WTC11 (cell line): Measurements from ENCODE around the gene SCUBE1.

ENCODE experiments used
- CREB1 ChIP-seq: sonication (generic); formaldehyde crosslinking; IDR thresholded peaks from 2 replicates; pipeline ENCODE4 v1.8.0; 2023; ENCODE audit warnings: mild to moderate bottlenecking, missing genetic modification reagents
- CTCF ChIP-seq: fragments of 200-600 bp; IDR thresholded peaks from 2 replicates; pipeline ENCODE4 v1.8.0; 2022; ENCODE audit warnings: antibody characterized with exemption
- ELF4 ChIP-seq: sonication (generic); formaldehyde crosslinking; IDR thresholded peaks from 2 replicates; pipeline ENCODE4 v1.8.1; 2022; ENCODE audit warnings: low read depth, mild to moderate bottlenecking, moderate library complexity, missing genetic modification reagents
- ESRRA ChIP-seq: sonication (generic); formaldehyde crosslinking; IDR thresholded peaks from 2 replicates; pipeline ENCODE4 v1.8.1; 2022; ENCODE audit warnings: mild to moderate bottlenecking, missing genetic modification reagents, borderline replicate concordance
- ETV6 ChIP-seq: sonication (generic); formaldehyde crosslinking; IDR thresholded peaks from 2 replicates; pipeline ENCODE4 v1.8.1; 2022; ENCODE audit warnings: mild to moderate bottlenecking, missing genetic modification reagents
- FOXP4 ChIP-seq: sonication (generic); formaldehyde crosslinking; IDR thresholded peaks from 2 replicates; pipeline ENCODE4 v1.8.0; 2022; ENCODE audit warnings: mild to moderate bottlenecking, missing genetic modification reagents
- KAT7 ChIP-seq: sonication (generic); formaldehyde crosslinking; IDR thresholded peaks from 2 replicates; pipeline ENCODE4 v1.8.1; 2023; ENCODE audit warnings: missing genetic modification reagents, mild to moderate bottlenecking, borderline replicate concordance
- NFE2L1 ChIP-seq: sonication (generic); formaldehyde crosslinking; IDR thresholded peaks from 2 replicates; pipeline ENCODE4 v1.8.1; 2023; ENCODE audit warnings: missing genetic modification reagents
- SMAD3 ChIP-seq: sonication (generic); formaldehyde crosslinking; IDR thresholded peaks from 2 replicates; pipeline ENCODE4 v1.8.0; 2022; ENCODE audit warnings: missing genetic modification reagents, mild to moderate bottlenecking, borderline replicate concordance
- TEAD4 ChIP-seq: sonication (generic); formaldehyde crosslinking; IDR thresholded peaks from 2 replicates; pipeline ENCODE4 v1.8.0; 2022; ENCODE audit warnings: mild to moderate bottlenecking, missing genetic modification reagents
- USF2 ChIP-seq: sonication (generic); formaldehyde crosslinking; IDR thresholded peaks from 2 replicates; pipeline ENCODE4 v1.8.1; 2023; ENCODE audit warnings: mild to moderate bottlenecking, missing genetic modification reagents, moderate library complexity
- ZBTB21 ChIP-seq: sonication (generic); formaldehyde crosslinking; IDR thresholded peaks from 2 replicates; pipeline ENCODE4 v1.8.1; 2023; ENCODE audit warnings: mild to moderate bottlenecking, missing genetic modification reagents, borderline replicate concordance

GRCh38 chr22:43255299-43255698 lies 87.9 kb downstream of the SCUBE1 start:
- TF ChIP-seq ZBTB21 (CRISPR knock-in tag) (no peak), FOXP4 (CRISPR knock-in tag) (no peak), CTCF (no peak), NFE2L1 (no peak), USF2 (CRISPR knock-in tag) (no peak), ETV6 (no peak), TEAD4 (CRISPR knock-in tag) (no peak), SMAD3 (CRISPR knock-in tag) (no peak), CREB1 (CRISPR knock-in tag) (no peak), KAT7 (CRISPR knock-in tag) (no peak), ESRRA (CRISPR knock-in tag) (no peak), ELF4 (CRISPR knock-in tag) (no peak)
